ENCODE measurements around the gene SMR3B. TPM values are rescaled to one million over a fixed set of nuclear protein-coding genes. Genes with fewer than 3 reads are reported as not detected.

Gene SMR3B
- total and polyA plus RNA-seq, 2 of the 8 experiments (the other 6 are each of a cell fraction or from before 2014, with no cell fraction given), result not detected

GRCh38 chr4:70382691-70383181, at the start of gene SMR3B (continued):
- no peak for TF ChIP-seq CHD7 (IDR thresholded peaks at IDR 0.05; ENCODE audit: insufficient replicate concordance, low read length)
- TF ChIP-seq EP300 (IDR thresholded peaks at IDR 0.05; ENCODE audit: borderline replicate concordance in 1 of 2, low read depth in 2 of 2, low read length in 2 of 2), result no peak
- no peak for TF ChIP-seq JUN (IDR thresholded peaks at IDR 0.05; ENCODE audit: low read depth, low read length)
- TF ChIP-seq, protein P1, sequence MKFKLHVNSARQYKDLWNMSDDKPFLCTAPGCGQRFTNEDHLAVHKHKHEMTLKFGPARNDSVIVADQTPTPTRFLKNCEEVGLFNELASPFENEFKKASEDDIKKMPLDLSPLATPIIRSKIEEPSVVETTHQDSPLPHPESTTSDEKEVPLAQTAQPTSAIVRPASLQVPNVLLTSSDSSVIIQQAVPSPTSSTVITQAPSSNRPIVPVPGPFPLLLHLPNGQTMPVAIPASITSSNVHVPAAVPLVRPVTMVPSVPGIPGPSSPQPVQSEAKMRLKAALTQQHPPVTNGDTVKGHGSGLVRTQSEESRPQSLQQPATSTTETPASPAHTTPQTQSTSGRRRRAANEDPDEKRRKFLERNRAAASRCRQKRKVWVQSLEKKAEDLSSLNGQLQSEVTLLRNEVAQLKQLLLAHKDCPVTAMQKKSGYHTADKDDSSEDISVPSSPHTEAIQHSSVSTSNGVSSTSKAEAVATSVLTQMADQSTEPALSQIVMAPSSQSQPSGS (IDR thresholded peaks at IDR 0.05; ENCODE audit: low read length), result no peak
- no peak for TF ChIP-seq KDM4A (IDR thresholded peaks at IDR 0.05; ENCODE audit: low read depth, low read length, severe bottlenecking)
- no peak for TF ChIP-seq BCL11A (IDR thresholded peaks at IDR 0.05; ENCODE audit: low read depth in 2 of 2, low read length in 2 of 2)

All from H1 (cell line).